SK-N-SH (cell line): ENCODE results near the gene CD2AP. TPM values are rescaled to one million over a fixed set of nuclear protein-coding genes. Genes with fewer than 3 reads are reported as not detected.

Experiments used
- CTCF ChIA-PET: fragments of 300-600, 350-600 bp; formaldehyde crosslinking; extraction: SDS; loops from one replicate; lab custom pipeline; 2021; lab: Yijun Ruan, JAX
- POLR2A ChIA-PET: fragments of 350-600 bp; sonication (Branson Sonifier 250); formaldehyde crosslinking; extraction: SDS; loops from one replicate; lab custom pipeline; 2020; ENCODE audit warnings: antibody characterized with exemption, inconsistent platforms; lab: Yijun Ruan, JAX
- DNase-seq: peaks from one replicate; pipeline ENCODE4 v3.0.0; 2012
- H2AFZ ChIP-seq: fragments of 200-600 bp; sonication (generic); 2 replicates; pipeline ENCODE4 v1.8.1; 2016; ENCODE audit warnings: antibody characterized with exemption, mild to moderate bottlenecking, low read depth
- H3F3A ChIP-seq: fragments of 200-600 bp; sonication (generic); replicated peaks from 2 replicates; pipeline ENCODE3; 2016; ENCODE audit warnings: antibody characterized with exemption, mild to moderate bottlenecking; ENCODE audit not compliant: insufficient read depth
- H3K27ac ChIP-seq, 2 experiments: fragments of 200-500 bp in 1 of 2; fragments of 200-600 bp in 1 of 2; sonication (Bioruptor generic) in 1 of 2; sonication (generic), shearing (Covaris generic) in 1 of 2; 2 replicates each; pipeline versions ENCODE4 v1.5.1 to v1.6.1; 2014 to 2016; ENCODE audit warnings: low read depth in 2 of 2, inconsistent platforms in 1 of 2, low read length in 1 of 2, mild to moderate bottlenecking in 1 of 2, mixed read lengths in 1 of 2
- H3K27me3 ChIP-seq: fragments of 200-600 bp; sonication (generic), shearing (Covaris generic); 2 replicates; pipeline ENCODE4 v1.6.1; 2016; ENCODE audit warnings: mixed run types; ENCODE audit not compliant: insufficient read depth
- H3K36me3 ChIP-seq, 2 experiments: fragments of 200-500 bp in 1 of 2; fragments of 200-600 bp in 1 of 2; sonication (Bioruptor generic) in 1 of 2; sonication (generic) in 1 of 2; replicated peaks in 1 of 2; 2 replicates each; pipeline versions ENCODE3 to v1.5.1; 2014 to 2016; ENCODE audit warnings: low read length in 1 of 2, mild to moderate bottlenecking in 1 of 2; ENCODE audit not compliant: insufficient read depth in 2 of 2, control insufficient read depth in 1 of 2
- H3K4me1 ChIP-seq, 2 experiments: fragments of 200-500 bp in 1 of 2; fragments of 200-600 bp in 1 of 2; sonication (Bioruptor generic) in 1 of 2; sonication (generic), shearing (Covaris generic) in 1 of 2; 2 replicates each; pipeline versions ENCODE4 v1.5.1 to v1.6.1; 2014 to 2016; ENCODE audit warnings: low read depth in 1 of 2, low read length in 1 of 2, mixed run types in 1 of 2; ENCODE audit not compliant: insufficient read depth in 2 of 2, control insufficient read depth in 1 of 2
- H3K4me2 ChIP-seq: fragments of 200-600 bp; sonication (generic), shearing (Covaris generic); 2 replicates; pipeline ENCODE4 v1.6.1; 2017; ENCODE audit warnings: mixed run types
- H3K4me3 ChIP-seq, 2 experiments: fragments of 200-500 bp in 1 of 2; fragments of 200-600 bp in 1 of 2; sonication (Bioruptor generic) in 1 of 2; sonication (generic), shearing (Covaris generic) in 1 of 2; 2 replicates each; pipeline versions ENCODE4 v1.5.1 to v1.8.1; 2014 to 2016; ENCODE audit warnings: low read depth in 2 of 2, inconsistent platforms in 1 of 2, low read length in 1 of 2, mild to moderate bottlenecking in 1 of 2, mixed read lengths in 1 of 2, moderate library complexity in 1 of 2
- H3K79me2 ChIP-seq: fragments of 200-600 bp; sonication (generic); 2 replicates; pipeline ENCODE4 v1.8.1; 2017; ENCODE audit warnings: mild to moderate bottlenecking; ENCODE audit not compliant: insufficient read depth
- H3K9ac ChIP-seq: fragments of 200-600 bp; sonication (generic); 2 replicates; pipeline ENCODE4 v1.6.1; 2017; ENCODE audit warnings: mixed run types
- H3K9me2 ChIP-seq: fragments of 200-600 bp; sonication (generic); 2 replicates; pipeline ENCODE4 v1.6.1; 2017; ENCODE audit warnings: mixed run types
- H3K9me3 ChIP-seq: fragments of 200-600 bp; sonication (generic); 2 replicates; pipeline ENCODE4 v1.6.1; 2017; ENCODE audit warnings: mixed run types, mild to moderate bottlenecking, moderate library complexity
- H4K20me1 ChIP-seq: fragments of 200-600 bp; sonication (generic); 2 replicates; pipeline ENCODE4 v1.6.1; 2017; ENCODE audit warnings: mild to moderate bottlenecking, mixed run types; ENCODE audit not compliant: insufficient read depth
- CHD2 ChIP-seq: fragments of 150-350 bp; IDR thresholded peaks from 2 replicates; pipeline ENCODE4 v1.6.1; 2018; ENCODE audit warnings: low read length; ENCODE audit not compliant: partially characterized antibody
- EP300 ChIP-seq, 2 experiments: IDR thresholded peaks; 2 replicates each; pipeline versions ENCODE4 v1.4.0 to v1.6.1; 2012; ENCODE audit warnings: borderline replicate concordance in 1 of 2, low read depth in 1 of 2, low read length in 1 of 2
- EZH2phosphoT487 ChIP-seq: fragments of 200-600 bp; sonication (generic); IDR thresholded peaks from 2 replicates; pipeline ENCODE4 v1.6.1; 2017; ENCODE audit warnings: low read depth, mixed run types, mild to moderate bottlenecking, antibody characterized with exemption, moderate library complexity, borderline replicate concordance
- FOXM1 ChIP-seq: IDR thresholded peaks from 2 replicates; pipeline ENCODE4 v1.4.0; 2012; ENCODE audit warnings: low read depth, mild to moderate bottlenecking
- GATA2 ChIP-seq: sonication (generic); formaldehyde crosslinking; IDR thresholded peaks from 2 replicates; pipeline ENCODE4 v1.5.0; 2020; ENCODE audit warnings: mild to moderate bottlenecking, missing genetic modification reagents
- NRF1 ChIP-seq: IDR thresholded peaks from 2 replicates; pipeline ENCODE4 v1.6.1; 2012; ENCODE audit warnings: low read depth, mild to moderate bottlenecking, low read length
- POLR2AphosphoS5 ChIP-seq: IDR thresholded peaks from 2 replicates; pipeline ENCODE4 v1.6.1; 2012; ENCODE audit warnings: low read depth, low read length
- RCOR1 ChIP-seq: fragments of 150-350 bp; IDR thresholded peaks from 2 replicates; pipeline ENCODE4 v1.6.1; 2017; ENCODE audit warnings: antibody characterized with exemption, low read length
- RXRA ChIP-seq: IDR thresholded peaks from 2 replicates; pipeline ENCODE4 v1.4.0; 2012; ENCODE audit warnings: low read depth, mild to moderate bottlenecking, borderline replicate concordance
- TCF12 ChIP-seq: IDR thresholded peaks from 2 replicates; pipeline ENCODE4 v1.4.0; 2012
- TEAD4 ChIP-seq: IDR thresholded peaks from 2 replicates; pipeline ENCODE4 v1.4.0; 2012; ENCODE audit warnings: mild to moderate bottlenecking, borderline replicate concordance; ENCODE audit not compliant: insufficient read depth
- YY1 ChIP-seq: IDR thresholded peaks from 2 replicates; pipeline ENCODE4 v1.4.0; 2012; ENCODE audit warnings: low read depth, mild to moderate bottlenecking
- WGBS: methylation state at CpG from one replicate; pipeline ENCODE4 v1.1.6; 2017; ENCODE audit warnings: low lambda C conversion rate; 5-methylcytosine and 5-hydroxymethylcytosine counted together
- polyA plus RNA-seq, 3 experiments: library from polyadenylated mRNA; depleted of rRNA; stranded (reverse); fragments of >200 nt; gene quantifications; 2 replicates each; pipeline ENCODE4 v1.2.3, GENCODE V29; 2012
- TF ChIP-seq, protein P1 (sequence below): fragments of 200-600 bp; sonication (generic); IDR thresholded peaks from 2 replicates; pipeline ENCODE4 v1.6.1; 2017; ENCODE audit warnings: antibody characterized with exemption, mild to moderate bottlenecking, moderate library complexity
- TF ChIP-seq, protein P2 (sequence below): fragments of 150-350 bp; IDR thresholded peaks from 2 replicates; pipeline ENCODE4 v1.6.1; 2016; ENCODE audit warnings: mild to moderate bottlenecking, low read depth, low read length

The CD2AP gene
- polyA plus RNA-seq, 1 of the 3 experiments (the other 2 are of a cell fraction) = 1.6 TPM

DNA sequence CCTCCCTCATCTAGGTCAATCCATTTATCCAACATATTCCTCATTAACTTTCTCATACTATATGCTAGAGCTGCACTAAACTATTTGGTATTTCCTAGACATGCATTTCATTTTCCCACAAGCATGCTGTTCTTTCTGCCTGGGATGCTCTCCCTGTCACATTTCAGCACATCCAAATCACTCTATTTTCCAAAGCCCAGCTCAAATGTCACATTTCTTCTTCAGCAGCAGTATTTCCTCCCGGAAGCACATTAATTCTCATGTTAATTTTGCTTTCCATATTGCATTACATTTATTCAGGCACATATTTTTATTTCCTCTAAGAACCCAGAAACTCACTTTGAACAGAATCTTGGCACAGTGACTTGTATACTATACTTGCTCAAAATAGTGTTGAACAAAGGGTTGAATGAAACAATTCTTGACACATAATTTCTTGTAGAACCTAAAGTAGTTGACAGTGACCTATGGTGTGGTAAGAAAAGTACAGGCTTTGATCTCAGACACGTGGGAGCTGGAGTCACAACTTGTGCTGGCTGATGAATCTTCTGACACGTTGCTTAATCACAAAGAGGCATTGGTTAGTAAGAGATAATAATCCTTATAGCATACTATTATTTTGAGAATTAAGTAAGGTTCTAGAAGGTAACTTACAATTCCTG, 30.8 kb upstream of the CD2AP start:
- TF ChIP-seq CHD2 (no peak), EZH2phosphoT487 (no peak)
- TF ChIP-seq, all 33 proteins: peak for 0
- H3K27ac ChIP-seq = no peak overlapping the region
- no peaks in the 10 kb centered on the region; the same call in 1 of the 2 replicates for H3K27me3 ChIP-seq
- H3F3A ChIP-seq = no peaks in the 10 kb centered on the region
- CTCF ChIA-PET = no interaction called here
- H3K4me3 ChIP-seq = no peak overlapping the region
- H3K4me2 ChIP-seq = no peak overlapping the region
- no peak overlapping the region for H2AFZ ChIP-seq
- no peaks in the 10 kb centered on the region for H3K79me2 ChIP-seq
- no peak overlapping the region for H3K9ac ChIP-seq
- 4% methylated on average over 3 of the region's 3 CpGs for WGBS
- POLR2A ChIA-PET = no interaction called here
- no peaks in the 10 kb centered on the region for H3K9me3 ChIP-seq
- H3K36me3 ChIP-seq = no peaks in the 10 kb centered on the region
- DNase-seq = no peak
- H3K4me1 ChIP-seq = no peaks in the 10 kb centered on the region
- H4K20me1 ChIP-seq = no peaks in the 10 kb centered on the region
- H3K9me2 ChIP-seq = no peaks in the 10 kb centered on the region

GRCh38 chr6:47447722-47448121, 29.9 kb upstream of the CD2AP start:
- Histone ChIP-seq H4K20me1 (no peaks in the 10 kb centered on the region), H3K27me3 (peaks cover 4% of the 10 kb centered on the region; the same call in 1 of the 2 replicates), H3K4me1 (no peaks in the 10 kb centered on the region), H3K4me2 (no peak overlapping the region), H3K36me3 (no peaks in the 10 kb centered on the region), H3K9me2 (no peaks in the 10 kb centered on the region), H3F3A (no peaks in the 10 kb centered on the region), H3K27ac (no peak overlapping the region), H3K79me2 (no peaks in the 10 kb centered on the region), H3K9me3 (no peaks in the 10 kb centered on the region), H3K9ac (no peak overlapping the region), H3K4me3 (no peak overlapping the region), H2AFZ (no peak overlapping the region)
- ChIA-PET POLR2A (no interaction called here), CTCF (no interaction called here)
- 5% methylated on average over 1 of the region's 1 CpG for WGBS
- DNase-seq = no peak
- TF ChIP-seq, protein P1, sequence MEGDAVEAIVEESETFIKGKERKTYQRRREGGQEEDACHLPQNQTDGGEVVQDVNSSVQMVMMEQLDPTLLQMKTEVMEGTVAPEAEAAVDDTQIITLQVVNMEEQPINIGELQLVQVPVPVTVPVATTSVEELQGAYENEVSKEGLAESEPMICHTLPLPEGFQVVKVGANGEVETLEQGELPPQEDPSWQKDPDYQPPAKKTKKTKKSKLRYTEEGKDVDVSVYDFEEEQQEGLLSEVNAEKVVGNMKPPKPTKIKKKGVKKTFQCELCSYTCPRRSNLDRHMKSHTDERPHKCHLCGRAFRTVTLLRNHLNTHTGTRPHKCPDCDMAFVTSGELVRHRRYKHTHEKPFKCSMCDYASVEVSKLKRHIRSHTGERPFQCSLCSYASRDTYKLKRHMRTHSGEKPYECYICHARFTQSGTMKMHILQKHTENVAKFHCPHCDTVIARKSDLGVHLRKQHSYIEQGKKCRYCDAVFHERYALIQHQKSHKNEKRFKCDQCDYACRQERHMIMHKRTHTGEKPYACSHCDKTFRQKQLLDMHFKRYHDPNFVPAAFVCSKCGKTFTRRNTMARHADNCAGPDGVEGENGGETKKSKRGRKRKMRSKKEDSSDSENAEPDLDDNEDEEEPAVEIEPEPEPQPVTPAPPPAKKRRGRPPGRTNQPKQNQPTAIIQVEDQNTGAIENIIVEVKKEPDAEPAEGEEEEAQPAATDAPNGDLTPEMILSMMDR = no peak
- TF ChIP-seq EZH2phosphoT487 (no peak), FOXM1 (no peak), GATA2 (CRISPR knock-in tag) (no peak), EP300 (IDR thresholded peaks at IDR 0.05; ENCODE audit: borderline replicate concordance in 1 of 2, low read depth in 1 of 2, low read length in 1 of 2) (no peak), RXRA (no peak), CHD2 (no peak), YY1 (no peak), TEAD4 (no peak), POLR2AphosphoS5 (no peak), NRF1 (no peak), TCF12 (no peak), RCOR1 (no peak)
- TF ChIP-seq, protein P2, sequence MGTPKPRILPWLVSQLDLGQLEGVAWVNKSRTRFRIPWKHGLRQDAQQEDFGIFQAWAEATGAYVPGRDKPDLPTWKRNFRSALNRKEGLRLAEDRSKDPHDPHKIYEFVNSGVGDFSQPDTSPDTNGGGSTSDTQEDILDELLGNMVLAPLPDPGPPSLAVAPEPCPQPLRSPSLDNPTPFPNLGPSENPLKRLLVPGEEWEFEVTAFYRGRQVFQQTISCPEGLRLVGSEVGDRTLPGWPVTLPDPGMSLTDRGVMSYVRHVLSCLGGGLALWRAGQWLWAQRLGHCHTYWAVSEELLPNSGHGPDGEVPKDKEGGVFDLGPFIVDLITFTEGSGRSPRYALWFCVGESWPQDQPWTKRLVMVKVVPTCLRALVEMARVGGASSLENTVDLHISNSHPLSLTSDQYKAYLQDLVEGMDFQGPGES = no peak
